ENCODE results near the gene SH3BP5L. TPM values are rescaled to one million over a fixed set of nuclear protein-coding genes. Genes with fewer than 3 reads are reported as not detected.

The SH3BP5L gene
- total RNA-seq, 6 donors from 2014 or later = 18.5 to 35.6 (median 22.5) TPM

DNA sequence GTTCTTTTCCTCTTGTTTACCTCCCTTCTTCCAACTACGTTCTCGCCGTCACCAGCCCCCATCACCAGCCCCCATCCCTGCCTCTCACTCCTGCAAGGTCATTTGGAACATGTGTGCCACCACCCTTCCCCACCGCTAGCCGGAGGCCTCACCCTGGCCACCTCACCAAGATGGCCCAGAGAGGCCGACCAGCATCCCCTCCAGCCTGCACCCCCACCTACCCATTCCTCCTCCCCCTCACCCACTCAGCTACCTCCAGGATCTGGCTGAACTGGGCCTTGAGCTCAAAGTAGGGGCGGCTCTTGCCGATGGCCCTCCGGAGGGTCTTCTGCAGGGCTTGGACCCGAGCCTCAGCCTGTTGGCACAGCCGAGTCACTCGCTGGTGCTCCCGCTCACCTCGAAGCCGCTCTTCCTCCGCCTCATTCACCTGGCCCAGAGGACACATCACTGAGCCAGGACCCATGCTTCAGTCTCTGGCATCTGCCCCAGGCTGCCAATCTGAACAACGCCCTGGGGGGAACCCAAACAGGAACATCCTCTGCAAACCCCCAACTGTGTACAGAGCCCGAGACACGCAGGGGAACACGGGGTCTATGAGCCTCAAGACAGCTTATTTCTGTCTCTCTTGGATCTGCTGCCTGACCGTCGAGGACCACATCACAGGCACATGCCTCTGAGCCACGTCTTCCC is 12.8 kb downstream of the SH3BP5L start:
- Histone ChIP-seq H3K27me3 (no peaks in the 10 kb centered on the region), H3K4me3 (no peak overlapping the region), H3K27ac (no peak overlapping the region), H3K36me3 (peaks cover 15 to 65% (median 55%) of the 10 kb centered on the region in 4 donors), H3K9me3 (no peaks in the 10 kb centered on the region), H3K4me1 (peaks cover 13 to 29% (median 17%) of the 10 kb centered on the region in 4 donors)
- 93 to 94% methylated on average over 23 of the region's 23 CpGs for WGBS, 2 donors
- peak in 1 of 2 donors; percentile 46 for DNase-seq
- TF ChIP-seq, protein P1, sequence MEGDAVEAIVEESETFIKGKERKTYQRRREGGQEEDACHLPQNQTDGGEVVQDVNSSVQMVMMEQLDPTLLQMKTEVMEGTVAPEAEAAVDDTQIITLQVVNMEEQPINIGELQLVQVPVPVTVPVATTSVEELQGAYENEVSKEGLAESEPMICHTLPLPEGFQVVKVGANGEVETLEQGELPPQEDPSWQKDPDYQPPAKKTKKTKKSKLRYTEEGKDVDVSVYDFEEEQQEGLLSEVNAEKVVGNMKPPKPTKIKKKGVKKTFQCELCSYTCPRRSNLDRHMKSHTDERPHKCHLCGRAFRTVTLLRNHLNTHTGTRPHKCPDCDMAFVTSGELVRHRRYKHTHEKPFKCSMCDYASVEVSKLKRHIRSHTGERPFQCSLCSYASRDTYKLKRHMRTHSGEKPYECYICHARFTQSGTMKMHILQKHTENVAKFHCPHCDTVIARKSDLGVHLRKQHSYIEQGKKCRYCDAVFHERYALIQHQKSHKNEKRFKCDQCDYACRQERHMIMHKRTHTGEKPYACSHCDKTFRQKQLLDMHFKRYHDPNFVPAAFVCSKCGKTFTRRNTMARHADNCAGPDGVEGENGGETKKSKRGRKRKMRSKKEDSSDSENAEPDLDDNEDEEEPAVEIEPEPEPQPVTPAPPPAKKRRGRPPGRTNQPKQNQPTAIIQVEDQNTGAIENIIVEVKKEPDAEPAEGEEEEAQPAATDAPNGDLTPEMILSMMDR (IDR thresholded peaks at IDR 0.05) = no peak
- TF ChIP-seq POLR2AphosphoS5 (IDR thresholded peaks at IDR 0.05) = no peak
- TF ChIP-seq EP300 (IDR thresholded peaks at IDR 0.05) = no peak
- no peak for TF ChIP-seq POLR2A (IDR thresholded peaks at IDR 0.05)
- no peak for ATAC-seq (ENCODE audit: low FRiP score in 2 of 2)

- Histone ChIP-seq H3K27ac (no peak overlapping the region), H3K36me3 (peaks cover 15 to 61% (median 52%) of the 10 kb centered on the region in 4 donors), H3K27me3 (no peaks in the 10 kb centered on the region), H3K9me3 (no peaks in the 10 kb centered on the region), H3K4me1 (peaks cover 12 to 27% (median 21%) of the 10 kb centered on the region in 4 donors), H3K4me3 (no peak overlapping the region)
- TF ChIP-seq, protein P1 (IDR thresholded peaks at IDR 0.05) = no peak
- TF ChIP-seq EP300 (IDR thresholded peaks at IDR 0.05) (no peak), POLR2AphosphoS5 (IDR thresholded peaks at IDR 0.05) (no peak), POLR2A (IDR thresholded peaks at IDR 0.05) (no peak)
- DNase-seq (peak in 1 of 2 donors; percentile 80), ATAC-seq (ENCODE audit: low FRiP score in 2 of 2) (no peak)
- 92 to 94% methylated on average over 39 to 49 of the region's 57 CpGs for WGBS, 2 donors
Measured at GRCh38 chr1:248811514-248812490, 13.9 kb downstream of the SH3BP5L start.

- DNase-seq = no peak
Measured at GRCh38 chr1:248810727-248811513, 14.8 kb downstream of the SH3BP5L start.

GRCh38 chr1:248810000-248810726 is 15.6 kb downstream of the SH3BP5L start:
- H3K9me3 ChIP-seq = no peaks in the 10 kb centered on the region
- TF ChIP-seq, protein P1 (IDR thresholded peaks at IDR 0.05) = no peak
- TF ChIP-seq POLR2AphosphoS5 (IDR thresholded peaks at IDR 0.05) (no peak), EP300 (IDR thresholded peaks at IDR 0.05) (no peak), POLR2A (IDR thresholded peaks at IDR 0.05) (no peak)
- peaks cover 13 to 44% (median 38%) of the 10 kb centered on the region in 4 donors for H3K36me3 ChIP-seq
- DNase-seq = no peak
- H3K4me1 ChIP-seq = peaks cover 17 to 43% (median 30%) of the 10 kb centered on the region in 4 donors
- no peaks in the 10 kb centered on the region for H3K27me3 ChIP-seq
- WGBS, 2 donors = 81 to 89% methylated on average over 10 of the region's 10 CpGs
- H3K4me3 ChIP-seq = no peak overlapping the region
- H3K27ac ChIP-seq = no peak overlapping the region
- no peak for ATAC-seq (ENCODE audit: low FRiP score in 2 of 2)

More at GRCh38 chr1:248810727-248811513, 14.8 kb downstream of the SH3BP5L start:
- H3K27ac ChIP-seq = no peak overlapping the region
- H3K36me3 ChIP-seq = peaks cover 13 to 52% (median 44%) of the 10 kb centered on the region in 4 donors
- no peak overlapping the region for H3K4me3 ChIP-seq
- H3K27me3 ChIP-seq = no peaks in the 10 kb centered on the region
- no peak for TF ChIP-seq POLR2A (IDR thresholded peaks at IDR 0.05)
- peak in 1 of 2 donors; percentile 7 for ATAC-seq (ENCODE audit: low FRiP score in 2 of 2)
- WGBS, 2 donors = 56 to 61% methylated on average over 10 to 12 of the region's 12 CpGs
- H3K4me1 ChIP-seq = peaks cover 17 to 36% (median 24%) of the 10 kb centered on the region in 4 donors
- no peaks in the 10 kb centered on the region for H3K9me3 ChIP-seq
